Type B pancreatic cell (in vitro differentiated cells): ENCODE measurements around the gene ACOT6. TPM values are rescaled to one million over a fixed set of nuclear protein-coding genes. Genes with fewer than 3 reads are reported as not detected.

Experiments used
- DNase-seq: peaks from one replicate; pipeline ENCODE4 v3.0.0; 2021; ENCODE audit warnings: mixed read lengths; ENCODE audit not compliant: unreplicated experiment; ENCODE audit errors: extremely low spot score
- H3K27ac Mint-ChIP-seq: 2 replicates; pipeline ENCODE4 v1.8.0; 2021; ENCODE audit warnings: mild to moderate bottlenecking, mixed read lengths
- H3K27me3 Mint-ChIP-seq: 2 replicates; pipeline ENCODE4 v1.8.0; 2021; ENCODE audit warnings: mixed read lengths
- H3K36me3 Mint-ChIP-seq: 2 replicates; pipeline ENCODE4 v1.8.0; 2021; ENCODE audit warnings: mixed read lengths
- H3K4me1 Mint-ChIP-seq: one replicate; pipeline ENCODE4 v1.8.0; 2021; ENCODE audit warnings: mixed read lengths; ENCODE audit not compliant: unreplicated experiment
- H3K4me3 Mint-ChIP-seq: 2 replicates; pipeline ENCODE4 v1.8.0; 2021; ENCODE audit warnings: mild to moderate bottlenecking, mixed read lengths
- H3K9me3 Mint-ChIP-seq: 2 replicates; pipeline ENCODE4 v1.8.0; 2021; ENCODE audit warnings: mixed read lengths
- total RNA-seq: library from RNA; stranded (reverse); gene quantifications from 2 replicates; pipeline ENCODE4 v1.2.1, GENCODE V29; 2021; ENCODE audit warnings: low replicate concordance
- TF ChIP-seq, protein P1 (sequence below): fragments of 200-600 bp; sonication (generic); conservative IDR thresholded peaks from 2 replicates; pipeline ENCODE4 v1.5.0; 2021; ENCODE audit warnings: antibody characterized with exemption, mild to moderate bottlenecking

Gene ACOT6
- total RNA-seq, 1 donor from 2014 or later: not detected

DNA sequence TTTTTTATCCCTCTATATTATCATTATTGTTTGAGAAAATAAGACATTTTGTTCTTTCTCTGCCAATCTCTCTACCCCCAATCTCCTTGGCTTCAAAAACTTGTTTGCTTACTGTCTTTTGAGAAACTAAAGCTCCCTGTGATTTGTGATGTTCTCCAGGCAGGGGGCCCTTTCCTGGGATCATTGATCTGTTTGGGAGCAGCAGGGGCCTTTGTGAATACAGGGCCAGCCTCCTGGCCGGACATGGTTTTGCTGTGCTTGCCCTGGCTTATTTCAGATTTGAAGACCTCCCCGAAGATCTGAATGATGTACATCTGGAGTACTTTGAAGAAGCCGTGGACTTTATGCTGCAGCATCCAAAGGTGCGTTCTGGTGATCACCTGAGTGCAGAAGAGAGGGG, 4.5 kb downstream of the ACOT6 start:
- TF ChIP-seq, protein P1, sequence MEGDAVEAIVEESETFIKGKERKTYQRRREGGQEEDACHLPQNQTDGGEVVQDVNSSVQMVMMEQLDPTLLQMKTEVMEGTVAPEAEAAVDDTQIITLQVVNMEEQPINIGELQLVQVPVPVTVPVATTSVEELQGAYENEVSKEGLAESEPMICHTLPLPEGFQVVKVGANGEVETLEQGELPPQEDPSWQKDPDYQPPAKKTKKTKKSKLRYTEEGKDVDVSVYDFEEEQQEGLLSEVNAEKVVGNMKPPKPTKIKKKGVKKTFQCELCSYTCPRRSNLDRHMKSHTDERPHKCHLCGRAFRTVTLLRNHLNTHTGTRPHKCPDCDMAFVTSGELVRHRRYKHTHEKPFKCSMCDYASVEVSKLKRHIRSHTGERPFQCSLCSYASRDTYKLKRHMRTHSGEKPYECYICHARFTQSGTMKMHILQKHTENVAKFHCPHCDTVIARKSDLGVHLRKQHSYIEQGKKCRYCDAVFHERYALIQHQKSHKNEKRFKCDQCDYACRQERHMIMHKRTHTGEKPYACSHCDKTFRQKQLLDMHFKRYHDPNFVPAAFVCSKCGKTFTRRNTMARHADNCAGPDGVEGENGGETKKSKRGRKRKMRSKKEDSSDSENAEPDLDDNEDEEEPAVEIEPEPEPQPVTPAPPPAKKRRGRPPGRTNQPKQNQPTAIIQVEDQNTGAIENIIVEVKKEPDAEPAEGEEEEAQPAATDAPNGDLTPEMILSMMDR: no peak
- H3K27ac Mint-ChIP-seq: no peak overlapping the region
- DNase-seq: no peak
- no peaks in the 10 kb centered on the region for H3K36me3 Mint-ChIP-seq
- H3K4me1 Mint-ChIP-seq: no peaks in the 10 kb centered on the region
- no peak overlapping the region for H3K4me3 Mint-ChIP-seq
- no peaks in the 10 kb centered on the region for H3K27me3 Mint-ChIP-seq
- H3K9me3 Mint-ChIP-seq: no peaks in the 10 kb centered on the region

DNA sequence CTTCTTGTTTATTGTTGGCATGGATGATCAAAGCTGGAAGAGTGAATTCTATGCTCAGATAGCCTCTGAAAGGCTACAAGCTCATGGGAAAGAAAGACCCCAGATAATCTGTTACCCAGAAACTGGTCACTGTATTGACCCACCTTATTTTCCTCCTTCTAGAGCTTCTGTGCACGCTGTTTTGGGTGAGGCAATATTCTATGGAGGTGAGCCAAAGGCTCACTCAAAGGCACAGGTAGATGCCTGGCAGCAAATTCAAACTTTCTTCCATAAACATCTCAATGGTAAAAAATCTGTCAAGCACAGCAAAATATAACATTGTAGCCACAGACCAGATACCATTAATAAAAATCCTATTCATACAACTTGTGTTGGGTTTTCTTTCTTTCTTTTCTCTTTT, 7.2 kb downstream of the ACOT6 start:
- Mint-ChIP-seq H3K36me3 (no peaks in the 10 kb centered on the region), H3K4me1 (no peaks in the 10 kb centered on the region), H3K27me3 (no peaks in the 10 kb centered on the region), H3K27ac (no peak overlapping the region), H3K9me3 (no peaks in the 10 kb centered on the region), H3K4me3 (no peak overlapping the region)
- TF ChIP-seq, protein P1: no peak
- DNase-seq: no peak

DNA sequence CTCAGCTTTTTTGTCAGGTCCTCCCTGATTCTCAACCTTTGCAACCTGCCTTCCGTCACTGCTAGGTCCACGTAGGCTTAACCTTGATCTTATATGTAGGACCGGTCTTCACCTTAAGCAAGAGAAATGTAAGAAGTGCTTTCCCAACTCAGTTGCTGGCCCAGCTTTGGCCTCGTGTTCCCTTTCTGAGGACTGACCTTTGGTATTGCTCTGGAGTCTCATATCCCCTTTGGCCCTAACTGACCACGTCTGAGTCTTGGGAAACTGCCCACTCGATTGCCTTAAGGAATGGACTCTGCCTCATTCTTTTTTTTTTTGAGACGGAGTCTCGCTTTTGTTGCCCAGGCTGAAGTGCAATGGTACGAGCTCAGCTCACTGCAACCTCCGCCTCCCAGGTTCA, 8.0 kb downstream of the ACOT6 start:
- no peak overlapping the region for H3K27ac Mint-ChIP-seq
- no peak overlapping the region for H3K4me3 Mint-ChIP-seq
- no peak for DNase-seq
- no peaks in the 10 kb centered on the region for H3K27me3 Mint-ChIP-seq
- H3K9me3 Mint-ChIP-seq: no peaks in the 10 kb centered on the region
- H3K4me1 Mint-ChIP-seq: no peaks in the 10 kb centered on the region
- no peaks in the 10 kb centered on the region for H3K36me3 Mint-ChIP-seq
- TF ChIP-seq, protein P1: no peak

DNA sequence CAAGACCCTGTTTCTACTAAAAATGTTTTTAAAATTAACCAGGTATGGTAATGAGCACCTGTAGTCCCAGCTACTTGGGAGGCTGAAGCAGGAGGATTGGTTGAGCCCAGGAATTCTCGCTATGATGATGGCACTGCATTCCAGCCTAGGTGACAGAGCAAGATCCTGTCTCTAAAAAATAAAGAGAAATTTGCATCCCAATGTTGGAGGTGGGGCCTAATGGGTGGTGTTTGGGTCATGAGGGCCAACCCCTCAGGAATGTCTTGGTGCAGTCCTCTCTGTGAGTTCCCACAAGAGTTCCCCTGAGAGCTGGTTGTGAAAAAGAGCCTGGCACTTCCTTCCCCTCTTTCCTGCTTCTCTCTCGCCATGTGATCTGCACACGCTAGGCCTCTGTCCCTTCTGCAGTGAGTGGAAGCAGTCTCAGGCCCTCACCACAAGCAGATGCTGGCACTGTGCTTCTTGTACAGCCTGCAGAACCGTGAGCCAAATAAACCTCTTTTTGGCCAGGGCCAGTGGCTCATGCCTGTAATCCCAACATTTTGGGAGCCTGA, 11.3 kb downstream of the ACOT6 start:
- Mint-ChIP-seq H3K27ac (no peak overlapping the region), H3K9me3 (no peaks in the 10 kb centered on the region), H3K36me3 (no peaks in the 10 kb centered on the region), H3K27me3 (no peaks in the 10 kb centered on the region), H3K4me3 (no peak overlapping the region), H3K4me1 (no peaks in the 10 kb centered on the region)
- no peak for DNase-seq
- TF ChIP-seq, protein P1: no peak

DNA sequence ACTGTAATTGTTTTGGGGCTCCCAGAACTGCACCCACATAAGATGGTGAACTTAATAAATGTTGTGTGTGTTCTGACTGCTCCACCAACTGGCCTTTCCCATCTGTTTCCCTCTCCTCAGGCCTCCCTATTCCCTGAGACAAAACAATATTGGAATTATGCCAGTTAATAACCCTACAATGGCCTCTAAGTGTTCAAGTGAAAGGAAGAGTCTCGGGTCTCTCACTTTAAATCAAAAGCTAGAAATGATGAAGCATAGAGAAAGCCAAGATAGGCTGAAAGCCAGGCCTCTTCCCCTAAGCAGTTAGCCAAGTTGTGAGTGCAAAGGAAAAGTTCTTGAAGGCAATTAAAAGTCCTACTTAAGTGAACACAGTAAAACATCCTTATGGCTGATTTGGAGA, 13.4 kb downstream of the ACOT6 start:
- no peak overlapping the region for H3K27ac Mint-ChIP-seq
- no peak overlapping the region for H3K4me3 Mint-ChIP-seq
- H3K27me3 Mint-ChIP-seq: no peaks in the 10 kb centered on the region
- no peak for DNase-seq
- TF ChIP-seq, protein P1: no peak
- no peaks in the 10 kb centered on the region for H3K36me3 Mint-ChIP-seq
- peaks cover 10% of the 10 kb centered on the region for H3K4me1 Mint-ChIP-seq
- H3K9me3 Mint-ChIP-seq: no peaks in the 10 kb centered on the region

DNA sequence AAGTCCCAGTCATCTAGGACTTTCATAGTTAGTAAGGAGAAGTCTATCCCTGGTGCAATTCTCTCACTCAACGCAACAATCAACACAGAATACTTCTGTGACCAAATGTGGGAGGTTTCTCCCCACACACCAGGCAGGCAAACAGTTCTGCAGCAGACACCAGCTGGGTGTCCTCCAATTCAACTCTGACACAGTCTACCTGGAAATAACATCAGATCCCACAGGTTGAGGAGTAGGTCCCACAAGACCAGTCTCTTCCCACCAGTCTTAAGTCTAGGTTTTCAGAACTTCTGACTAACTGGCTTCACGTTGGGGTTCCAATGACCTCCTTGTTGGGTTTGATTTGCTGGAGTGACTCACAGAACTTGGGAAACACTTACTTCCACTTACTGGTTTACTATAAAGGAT, 14.8 kb downstream of the ACOT6 start:
- Mint-ChIP-seq H3K4me1 (peaks cover 10% of the 10 kb centered on the region), H3K9me3 (no peaks in the 10 kb centered on the region), H3K27me3 (no peaks in the 10 kb centered on the region), H3K4me3 (no peak overlapping the region), H3K27ac (no peak overlapping the region), H3K36me3 (no peaks in the 10 kb centered on the region)
- DNase-seq: no peak
- TF ChIP-seq, protein P1: no peak
